H1 (cell line): ENCODE measurements around the gene GRAMD4. TPM values are rescaled to one million over a fixed set of nuclear protein-coding genes. Genes with fewer than 3 reads are reported as not detected.

Source experiments
- CTCF ChIA-PET: fragments of 300-600 bp; sonication (Branson Sonifier 250); formaldehyde crosslinking; loops from one replicate; lab custom pipeline; 2021; ENCODE audit not compliant: partially characterized antibody; lab: Charles Lee
- POLR2A ChIA-PET: fragments of 300-600 bp; sonication (Branson Sonifier 250); formaldehyde crosslinking; loops from one replicate; lab custom pipeline; 2021; ENCODE audit warnings: inconsistent platforms; ENCODE audit not compliant: partially characterized antibody; lab: Charles Lee
- DNase-seq, 2 experiments: peaks; one replicate each; pipeline versions ENCODE4 v3.0.0 to v3.0.0-alpha.2; 2010 to 2022; ENCODE audit warnings: low spot score in 2 of 2, low read depth in 1 of 2, mixed read lengths in 1 of 2
- FAIRE-seq: peaks from 2 replicates; lab custom pipeline; 2011; peaks lifted over from hg19 to GRCh38; lab: Jason Lieb, UNC
- H2AFZ ChIP-seq: 2 replicates; pipeline ENCODE4 v1.8.1; 2012; ENCODE audit warnings: low read length, inconsistent platforms
- H2AK5ac ChIP-seq: 2 replicates; pipeline ENCODE4 v1.6.1; 2013; ENCODE audit warnings: low read depth, low read length
- H2BK120ac ChIP-seq: replicated peaks from 2 replicates; pipeline ENCODE3; 2013; ENCODE audit warnings: low read depth, low read length, inconsistent platforms
- H2BK12ac ChIP-seq: 2 replicates; pipeline ENCODE4 v1.6.1; 2013; ENCODE audit warnings: low read depth, low read length
- H2BK15ac ChIP-seq: 2 replicates; pipeline ENCODE4 v1.6.1; 2013; ENCODE audit warnings: low read length
- H2BK20ac ChIP-seq: 2 replicates; pipeline ENCODE4 v1.6.1; 2013; ENCODE audit warnings: low read length
- H2BK5ac ChIP-seq: 2 replicates; pipeline ENCODE4 v1.6.1; 2013; ENCODE audit warnings: low read depth, low read length
- H3K14ac ChIP-seq: 2 replicates; pipeline ENCODE4 v1.6.1; 2013; ENCODE audit warnings: inconsistent platforms; ENCODE audit not compliant: insufficient read length
- H3K18ac ChIP-seq: 2 replicates; pipeline ENCODE4 v1.6.1; 2013; ENCODE audit warnings: low read length; ENCODE audit errors: extremely low read depth
- H3K23ac ChIP-seq: 2 replicates; pipeline ENCODE4 v1.6.1; 2013; ENCODE audit warnings: inconsistent platforms; ENCODE audit not compliant: insufficient read length
- H3K23me2 ChIP-seq: 2 replicates; pipeline ENCODE4 v1.6.1; 2013; ENCODE audit warnings: low read depth, low read length
- H3K27ac ChIP-seq: 2 replicates; pipeline ENCODE4 v1.6.1; 2011; ENCODE audit warnings: low read depth, low read length, inconsistent platforms
- H3K27me3 ChIP-seq, 4 experiments: replicated peaks in 1 of 4; 1 replicate in 1 of 4; 2 replicates in 3 of 4; pipeline versions ENCODE4 v1.6.1 to v1.8.1; 2011 to 2013; ENCODE audit warnings: low read length in 3 of 4, mild to moderate bottlenecking in 3 of 4, inconsistent platforms in 2 of 4, mixed read lengths in 2 of 4, moderate library complexity in 1 of 4; ENCODE audit not compliant: control insufficient read depth in 3 of 4, insufficient read depth in 3 of 4; ENCODE audit errors: extremely low read depth in 1 of 4
- H3K36me3 ChIP-seq, 4 experiments: 2 replicates each; pipeline versions ENCODE4 v1.6.1 to v1.8.1; 2011 to 2013; ENCODE audit warnings: mild to moderate bottlenecking in 4 of 4, low read length in 3 of 4, moderate library complexity in 2 of 4, control low read depth in 1 of 4, inconsistent platforms in 1 of 4; ENCODE audit not compliant: insufficient read depth in 4 of 4, control insufficient read depth in 2 of 4
- H3K4ac ChIP-seq: replicated peaks from 2 replicates; pipeline ENCODE3; 2013; ENCODE audit warnings: low read length, low read depth, mixed read lengths, inconsistent platforms; ENCODE audit not compliant: insufficient read length
- H3K4me1 ChIP-seq, 4 experiments: replicated peaks in 1 of 4; 1 replicate in 1 of 4; 2 replicates in 3 of 4; pipeline versions ENCODE4 v1.6.1 to v1.8.1; 2011 to 2013; ENCODE audit warnings: low read length in 3 of 4, inconsistent platforms in 2 of 4, mixed read lengths in 1 of 4; ENCODE audit not compliant: insufficient read depth in 4 of 4, control insufficient read depth in 3 of 4
- H3K4me2 ChIP-seq, 2 experiments: 2 replicates each; pipeline versions ENCODE4 v1.6.1 to v1.8.1; 2011 to 2013; ENCODE audit warnings: low read depth in 2 of 2, low read length in 2 of 2, control low read depth in 1 of 2, inconsistent platforms in 1 of 2, mild to moderate bottlenecking in 1 of 2; ENCODE audit not compliant: insufficient read depth in 1 of 2
- H3K4me3 ChIP-seq, 4 experiments: fragments of 200-600, 300-600 bp in 1 of 4; sonication (generic), shearing (Covaris generic), sonication (Bioruptor Twin) in 1 of 4; 2 replicates each; pipeline versions ENCODE4 v1.5.1 to v1.8.1; 2011 to 2016; ENCODE audit warnings: low read length in 4 of 4, low read depth in 3 of 4, control low read depth in 2 of 4, inconsistent platforms in 2 of 4, mild to moderate bottlenecking in 2 of 4, mixed read lengths in 1 of 4, moderate library complexity in 1 of 4; ENCODE audit not compliant: insufficient read depth in 2 of 4; ENCODE audit errors: extremely low read depth in 1 of 4
- H3K56ac ChIP-seq: replicated peaks from 2 replicates; pipeline ENCODE3; 2013; ENCODE audit warnings: low read depth, mild to moderate bottlenecking, mixed read lengths, low read length, inconsistent platforms; ENCODE audit not compliant: insufficient read length
- H3K79me1 ChIP-seq: 2 replicates; pipeline ENCODE4 v1.6.1; 2013; ENCODE audit warnings: low read depth, low read length, control low read depth
- H3K79me2 ChIP-seq, 2 experiments: 2 replicates each; pipeline versions ENCODE4 v1.6.1 to v1.8.1; 2012 to 2013; ENCODE audit warnings: low read length in 2 of 2, mild to moderate bottlenecking in 2 of 2, inconsistent platforms in 1 of 2; ENCODE audit not compliant: insufficient read depth in 2 of 2, control insufficient read depth in 1 of 2
- H3K9ac ChIP-seq, 4 experiments: replicated peaks in 1 of 4; 1 replicate in 1 of 4; 2 replicates in 3 of 4; pipeline versions ENCODE4 v1.6.1 to v1.8.1; 2011 to 2013; ENCODE audit warnings: low read depth in 3 of 4, low read length in 3 of 4, control low read depth in 2 of 4, mild to moderate bottlenecking in 2 of 4, moderate library complexity in 2 of 4, inconsistent platforms in 1 of 4; ENCODE audit errors: extremely low read depth in 1 of 4
- H3K9me3 ChIP-seq, 2 experiments: 2 replicates each; pipeline versions ENCODE4 v1.6.1 to v1.8.1; 2012 to 2013; ENCODE audit warnings: mild to moderate bottlenecking in 2 of 2, moderate library complexity in 2 of 2, control low read depth in 1 of 2, inconsistent platforms in 1 of 2, low read depth in 1 of 2, low read length in 1 of 2, mixed read lengths in 1 of 2; ENCODE audit not compliant: insufficient read depth in 2 of 2
- H4K20me1 ChIP-seq, 2 experiments: replicated peaks in 1 of 2; 2 replicates each; pipeline versions ENCODE3 to v1.8.1; 2011 to 2013; ENCODE audit warnings: inconsistent platforms in 2 of 2, low read length in 2 of 2, mild to moderate bottlenecking in 1 of 2; ENCODE audit not compliant: insufficient read depth in 2 of 2, control insufficient read depth in 1 of 2
- H4K5ac ChIP-seq: 2 replicates; pipeline ENCODE4 v1.6.1; 2013; ENCODE audit warnings: low read length, low read depth, mixed read lengths, inconsistent platforms; ENCODE audit not compliant: insufficient read length
- H4K8ac ChIP-seq: 2 replicates; pipeline ENCODE4 v1.8.0; 2013; ENCODE audit warnings: mild to moderate bottlenecking, moderate library complexity, low read length, inconsistent platforms; ENCODE audit not compliant: insufficient read depth; ENCODE audit errors: extremely low read depth
- H4K91ac ChIP-seq: replicated peaks from 2 replicates; pipeline ENCODE3; 2013; ENCODE audit warnings: low read length, mixed read lengths, inconsistent platforms; ENCODE audit not compliant: insufficient read length
- ATF3 ChIP-seq: IDR thresholded peaks from 2 replicates; pipeline ENCODE4 v1.6.1; 2011; ENCODE audit warnings: low read depth, mild to moderate bottlenecking, low read length; ENCODE audit not compliant: insufficient read depth
- BACH1 ChIP-seq: IDR thresholded peaks from 2 replicates; pipeline ENCODE4 v1.6.1; 2012; ENCODE audit warnings: low read length, improper control_type of control experiment
- CEBPB ChIP-seq: IDR thresholded peaks from 2 replicates; pipeline ENCODE4 v1.6.1; 2012; ENCODE audit warnings: low read depth, low read length
- GABPA ChIP-seq: IDR thresholded peaks from 2 replicates; pipeline ENCODE4 v1.6.1; 2011; ENCODE audit warnings: mild to moderate bottlenecking, low read length, moderate library complexity, borderline replicate concordance; ENCODE audit not compliant: insufficient read depth
- KDM1A ChIP-seq: fragments of 200-600, 300-600 bp; sonication (generic); IDR thresholded peaks from 2 replicates; pipeline ENCODE4 v1.7.1; 2016; ENCODE audit warnings: mild to moderate bottlenecking, low read length, borderline replicate concordance
- PHF8 ChIP-seq: fragments of 200-600 bp; sonication (generic); conservative IDR thresholded peaks from 2 replicates; pipeline ENCODE4 v1.7.1; 2012; ENCODE audit warnings: low read depth, mild to moderate bottlenecking, inconsistent platforms, low read length, moderate library complexity
- RXRA ChIP-seq: IDR thresholded peaks from 2 replicates; pipeline ENCODE4 v1.6.1; 2011; ENCODE audit warnings: low read depth, mild to moderate bottlenecking, low read length, moderate library complexity; ENCODE audit not compliant: insufficient read depth
- SP1 ChIP-seq: IDR thresholded peaks from 2 replicates; pipeline ENCODE4 v1.6.1; 2011; ENCODE audit warnings: low read depth, low read length
- SP4 ChIP-seq: IDR thresholded peaks from 2 replicates; pipeline ENCODE4 v1.6.1; 2012; ENCODE audit warnings: low read length, inconsistent platforms
- SRF ChIP-seq: IDR thresholded peaks from 2 replicates; pipeline ENCODE4 v1.6.1; 2011; ENCODE audit warnings: mild to moderate bottlenecking, low read depth, low read length, moderate library complexity
- USF2 ChIP-seq: IDR thresholded peaks from 2 replicates; pipeline ENCODE4 v1.6.1; 2011; ENCODE audit warnings: low read length, improper control_type of control experiment
- YY1 ChIP-seq: IDR thresholded peaks from 2 replicates; pipeline ENCODE4 v1.6.1; 2011; ENCODE audit warnings: low read depth, mild to moderate bottlenecking, low read length
- ZNF274 ChIP-seq: IDR thresholded peaks from 2 replicates; pipeline ENCODE4 v1.7.0; 2012; ENCODE audit warnings: low read length, borderline replicate concordance; ENCODE audit errors: extremely low read depth
- WGBS, 2 experiments: shearing (Covaris generic) in 1 of 2; methylation state at CpG; one replicate each; pipeline versions ENCODE4 v1.1.6 to v1.1.7; 2013 to 2015; ENCODE audit warnings: low lambda C conversion rate in 2 of 2, mixed read lengths in 2 of 2, inconsistent platforms in 1 of 2, low coverage in 1 of 2, missing lambda C conversion rate in 1 of 2; ENCODE audit not compliant: insufficient replicate concordance in 2 of 2, insufficient coverage in 1 of 2, insufficient read length in 1 of 2; ENCODE audit errors: extremely low coverage in 1 of 2, missing lambda C conversion rate in 1 of 2; 5-methylcytosine and 5-hydroxymethylcytosine counted together
- polyA plus RNA-seq, 7 experiments: library from polyadenylated mRNA; depleted of rRNA in 3 of 7; stranded (reverse) in 5 of 7; unstranded in 2 of 7; fragments of >200 nt in 5 of 7; fragments of 200-250 nt in 2 of 7; gene quantifications; 1 replicate in 5 of 7; 2 replicates in 1 of 7; 4 replicates in 1 of 7; pipeline versions ENCODE4 v1.2.1 to v1.2.3, GENCODE V29; 2011 to 2013; ENCODE audit warnings: missing spikeins in 2 of 7, mixed read lengths in 2 of 7
- total RNA-seq: library from RNA; stranded (reverse); fragmentation: NEBNext Ultra II Directional; extraction: Animal tissue kit (Norgen Biotek cat#: 25700); gene quantifications from 2 replicates; pipeline ENCODE4 v1.2.1, GENCODE V29; 2021

Gene GRAMD4
- total and polyA plus RNA-seq, 2 of the 8 experiments (the other 6 are each of a cell fraction or from before 2014, with no cell fraction given): 7.9 to 25.6 TPM

DNA sequence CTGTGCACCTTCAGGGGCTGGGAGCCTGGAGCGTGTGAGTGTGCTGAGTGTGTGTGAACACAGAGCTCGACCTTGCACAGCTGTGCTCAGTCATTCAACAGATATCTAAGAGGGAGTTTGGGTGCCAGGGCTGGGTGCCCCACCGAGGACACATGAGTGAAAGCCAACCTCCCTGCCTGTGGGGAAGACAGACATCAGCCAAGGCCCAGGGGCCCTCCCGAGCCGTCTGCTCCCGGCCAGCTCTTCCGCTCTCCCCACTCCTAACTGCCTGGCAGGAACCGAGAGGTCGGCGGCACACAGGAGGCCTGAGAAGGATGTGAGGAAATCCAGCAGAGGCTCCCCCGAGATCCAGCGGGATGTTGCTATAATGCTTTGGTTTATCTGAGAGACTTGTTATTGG, 85.9 kb downstream of the GRAMD4 start:
- no peak overlapping the region for H4K8ac ChIP-seq
- no peak overlapping the region for H2BK120ac ChIP-seq
- H2BK12ac ChIP-seq: no peak overlapping the region
- H2AK5ac ChIP-seq: no peak overlapping the region
- no peak overlapping the region for H2BK5ac ChIP-seq
- no peak overlapping the region for H3K56ac ChIP-seq
- no peak overlapping the region for H3K9ac ChIP-seq
- ChIA-PET POLR2A (no interaction called here), CTCF (no interaction called here)
- H3K4me2 ChIP-seq: no peak overlapping the region
- WGBS, 2 experiments: 94% methylated on average over 12 of the region's 12 CpGs; no CpG with 5 or more reads in 1 of the 2 experiments
- H3K4me1 ChIP-seq: no peaks in the 10 kb centered on the region
- no peak overlapping the region for H3K4ac ChIP-seq
- no peak overlapping the region for H2AFZ ChIP-seq
- H3K79me1 ChIP-seq: no peaks in the 10 kb centered on the region
- no peak overlapping the region for H3K18ac ChIP-seq
- TF ChIP-seq ZNF274: no peak
- no peak for TF ChIP-seq BACH1
- TF ChIP-seq ATF3: no peak
- no peak for TF ChIP-seq YY1
- no peak for TF ChIP-seq SRF
- no peak for TF ChIP-seq KDM1A
- TF ChIP-seq USF2: no peak
- no peak for TF ChIP-seq PHF8
- TF ChIP-seq SP4: no peak
- TF ChIP-seq SP1: no peak
- TF ChIP-seq RXRA: no peak
- TF ChIP-seq CEBPB: no peak
- TF ChIP-seq GABPA: no peak
- no peaks in the 10 kb centered on the region for H3K79me2 ChIP-seq
- no peak for DNase-seq
- no peak overlapping the region for H2BK20ac ChIP-seq
- H3K23ac ChIP-seq: no peak overlapping the region
- H4K20me1 ChIP-seq: peaks cover 12 to 14% of the 10 kb centered on the region in 2 experiments
- no peaks in the 10 kb centered on the region for H3K9me3 ChIP-seq
- H3K27ac ChIP-seq: no peak overlapping the region
- no peak for FAIRE-seq
- no peaks in the 10 kb centered on the region for H3K23me2 ChIP-seq
- H3K4me3 ChIP-seq: no peak overlapping the region
- no peaks in the 10 kb centered on the region for H3K27me3 ChIP-seq
- H2BK15ac ChIP-seq: no peak overlapping the region
- H4K5ac ChIP-seq: no peak overlapping the region
- H3K36me3 ChIP-seq: peaks cover 0 to 28% (median 25%) of the 10 kb centered on the region in 4 experiments; a peak in 6 of 8 replicates
- H3K14ac ChIP-seq: no peak overlapping the region
- no peak overlapping the region for H4K91ac ChIP-seq
